NCI-H82 (cell line): Measurements from ENCODE around the gene KIRREL3.

Experiments used
- DNase-seq: peaks from one replicate; lab custom pipeline; 2025; lab: John Stamatoyannopoulos, UW

Gene KIRREL3

DNA sequence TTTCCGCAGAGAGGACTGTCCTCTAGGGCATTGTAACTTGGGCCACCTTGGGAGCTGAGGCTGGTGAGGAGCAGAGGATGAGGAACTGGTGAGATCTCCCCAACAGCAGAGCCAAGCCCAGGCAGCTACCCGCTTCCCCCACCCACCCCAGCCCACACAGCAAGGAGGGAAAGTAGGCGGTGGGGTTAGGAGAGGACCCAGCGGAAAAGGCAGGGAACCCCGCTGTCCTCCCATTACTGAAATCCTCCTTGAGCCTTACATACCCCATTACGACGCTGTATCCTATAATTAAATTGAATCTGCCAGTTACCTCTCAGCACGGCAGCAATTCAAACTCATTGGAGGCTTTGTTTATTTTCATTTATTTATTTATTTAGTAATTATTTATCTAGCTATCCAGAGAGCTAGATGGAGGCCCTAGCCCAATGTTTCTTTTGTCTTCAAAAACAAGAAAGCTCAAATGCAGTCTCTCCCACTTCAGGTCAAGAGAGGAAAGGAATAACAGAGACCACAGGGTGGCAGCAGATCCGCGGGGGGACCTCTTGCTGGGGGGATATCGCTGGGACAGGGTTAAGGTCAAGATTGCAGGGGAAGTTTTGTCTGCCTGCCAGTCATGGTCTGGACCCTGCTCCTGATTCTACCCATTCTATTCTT, 427.1 kb downstream of the KIRREL3 start:
- DNase-seq = peak; percentile 37

DNA sequence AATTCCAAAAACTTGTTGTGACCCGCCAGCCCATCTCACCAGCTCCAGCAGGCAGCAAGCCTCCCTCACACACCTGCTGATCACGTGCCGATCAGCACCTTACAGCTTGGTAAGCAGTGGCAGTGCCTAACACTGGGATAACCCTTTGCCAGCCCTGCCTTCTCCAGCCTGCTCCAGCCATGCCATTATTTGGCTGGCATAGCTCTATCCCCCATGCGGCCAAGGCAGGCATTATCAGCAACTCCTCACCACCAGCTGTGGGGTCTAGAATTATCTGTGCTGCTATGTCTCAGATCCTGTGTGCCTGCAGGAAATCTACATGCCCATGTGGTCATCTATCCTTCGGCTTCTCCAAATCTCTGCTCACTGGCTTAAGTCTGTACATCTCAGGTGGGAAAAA, 430.1 kb downstream of the KIRREL3 start:
- no peak for DNase-seq

DNA sequence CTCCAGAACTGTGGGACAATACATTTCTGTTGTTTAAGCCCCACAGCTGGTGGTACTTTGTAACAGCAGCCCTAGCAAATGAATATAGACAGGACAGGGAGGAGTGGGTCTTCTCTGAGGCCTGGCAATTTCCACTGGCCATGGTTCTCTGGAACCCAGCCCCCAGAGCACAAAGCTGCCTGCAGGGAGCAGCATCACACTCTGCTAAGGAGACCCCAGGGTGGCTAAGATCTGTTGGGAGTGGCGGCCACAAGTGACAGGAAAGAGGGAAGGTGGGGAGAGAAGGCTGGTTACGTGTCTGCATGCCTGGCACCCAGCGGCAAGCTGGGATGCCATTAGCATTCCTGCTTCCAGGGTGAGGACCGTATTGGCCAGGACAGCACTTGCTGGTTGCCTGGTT, 433.2 kb downstream of the KIRREL3 start:
- no peak for DNase-seq

DNA sequence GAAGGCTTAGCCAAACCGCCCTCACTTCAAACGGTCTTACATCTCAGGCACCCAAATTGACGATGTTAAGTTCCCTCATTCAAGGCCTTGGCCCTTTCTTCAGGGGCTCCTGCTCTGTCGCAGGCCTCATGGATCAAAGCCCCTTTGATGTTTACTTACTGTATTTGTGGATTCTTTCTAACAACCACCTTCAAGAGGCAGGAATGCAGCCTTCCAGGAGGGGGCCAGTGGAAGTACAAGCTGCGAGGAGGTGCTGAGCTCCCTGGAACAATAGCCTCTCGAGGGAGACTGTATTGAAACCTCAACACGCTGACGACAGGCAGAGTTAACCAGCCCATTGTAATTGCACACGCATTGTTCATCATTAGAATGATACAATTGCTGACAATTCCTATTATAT, 436.0 kb downstream of the KIRREL3 start:
- DNase-seq = no peak

DNA sequence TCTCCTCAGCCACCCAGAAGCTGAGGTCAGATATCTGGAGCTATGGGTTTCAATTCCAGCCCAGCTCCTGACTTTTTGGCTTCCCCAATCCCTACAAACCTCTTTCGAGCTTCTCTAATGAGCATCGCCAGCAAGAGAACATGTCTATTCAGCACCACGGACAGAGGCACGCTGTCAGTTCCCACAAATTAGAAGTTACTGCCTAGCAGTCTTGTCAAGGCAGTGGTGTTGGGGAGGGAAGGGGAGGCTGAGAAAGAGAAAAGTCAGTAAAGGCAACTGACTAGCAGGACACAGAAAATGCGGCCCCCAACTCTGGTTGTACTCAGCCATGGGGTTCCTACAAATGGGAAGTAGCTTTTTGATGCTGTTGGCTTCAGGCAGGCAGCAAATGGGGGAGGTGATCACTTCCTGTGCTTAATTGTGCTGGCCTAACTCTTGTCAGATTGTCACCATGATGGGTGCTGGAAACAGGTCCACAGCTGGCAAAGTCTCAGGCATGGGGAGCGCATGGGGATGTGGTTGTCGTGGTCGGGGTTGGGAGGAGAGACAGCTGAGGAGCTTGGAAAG, 439.2 kb downstream of the KIRREL3 start:
- DNase-seq = peak; percentile 29

DNA sequence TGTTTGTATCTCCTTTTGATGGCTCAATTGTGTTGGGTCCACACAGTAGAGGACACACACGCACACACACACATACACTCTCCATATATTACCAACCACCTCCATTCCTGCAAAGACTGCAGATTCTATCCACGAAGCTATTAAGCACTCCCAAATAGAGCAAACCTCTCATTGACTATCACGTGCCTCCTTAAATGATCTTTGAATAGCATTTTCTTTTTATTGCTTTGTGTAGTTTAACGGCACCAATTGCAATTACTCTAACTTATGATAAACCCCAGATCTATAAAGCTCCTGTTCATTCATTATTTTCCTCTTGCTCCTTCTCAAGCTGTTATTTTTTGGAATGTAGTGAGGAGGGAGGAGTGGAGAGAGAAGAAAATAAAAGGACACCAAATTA, 440.3 kb downstream of the KIRREL3 start:
- DNase-seq = no peak

DNA sequence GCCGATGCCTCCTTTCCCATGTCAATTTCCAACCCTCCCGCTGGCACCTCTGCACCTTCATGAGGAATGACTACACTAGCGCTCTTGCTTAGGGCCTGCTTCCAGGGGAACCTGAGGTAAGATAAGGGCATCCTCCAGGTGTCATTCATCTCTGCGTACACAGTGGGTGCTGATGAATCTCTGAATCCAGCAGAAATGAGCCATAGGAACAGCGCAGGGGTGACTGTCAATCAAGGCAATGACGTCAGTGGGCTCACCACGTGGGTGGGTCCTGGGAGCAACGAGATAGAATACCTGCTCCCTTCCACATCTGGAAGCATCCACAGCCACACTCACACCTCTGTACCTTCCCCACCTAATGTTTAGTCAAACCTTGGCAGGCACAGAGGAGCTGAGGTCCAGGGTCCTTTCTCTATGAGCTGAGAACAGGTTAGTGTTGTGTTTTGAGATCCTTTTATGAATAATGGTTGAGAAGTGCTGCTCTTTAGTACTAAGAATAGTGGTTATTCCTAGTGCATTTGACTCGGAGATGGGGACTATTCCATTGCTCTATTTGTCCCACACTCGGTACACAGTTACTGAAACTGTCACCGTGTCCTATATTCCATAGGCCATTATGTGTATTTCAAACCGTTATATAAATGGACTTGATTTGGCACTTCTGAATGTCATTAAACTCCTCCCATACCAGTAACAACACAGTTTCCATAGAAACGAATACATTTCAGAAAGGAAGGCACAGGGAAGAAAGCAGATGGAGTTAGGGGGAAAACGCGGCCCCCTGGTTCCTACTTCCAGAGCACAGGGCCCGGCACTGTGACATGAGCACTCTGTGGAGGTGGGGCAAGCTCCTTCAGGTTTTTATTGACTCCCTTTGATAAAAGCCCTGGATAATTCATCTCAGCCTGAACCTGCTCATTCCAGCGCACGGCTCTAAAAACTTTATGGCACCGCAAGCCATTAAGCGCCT, 451.7 kb downstream of the KIRREL3 start:
- no peak for DNase-seq

DNA sequence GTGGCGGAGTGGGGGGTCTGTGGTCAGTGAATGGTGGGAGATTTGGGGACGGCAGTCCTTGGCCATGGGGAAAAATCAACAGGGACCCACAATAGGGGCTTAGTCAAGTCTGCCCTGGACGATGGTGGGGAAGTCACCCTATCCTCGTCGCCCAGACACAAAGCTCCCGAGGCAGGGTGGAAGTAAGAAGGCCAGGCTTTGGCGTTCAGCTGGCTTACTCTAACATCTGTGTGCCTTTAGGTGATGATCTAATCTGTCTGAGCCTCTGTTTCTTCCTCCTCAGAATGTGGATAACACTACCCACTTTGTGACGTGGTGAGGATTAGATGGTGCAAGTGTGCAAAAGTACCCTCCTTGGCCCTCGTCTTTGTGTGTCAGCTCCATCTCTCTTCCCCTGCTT, 452.9 kb downstream of the KIRREL3 start:
- DNase-seq = peak; percentile 86

DNA sequence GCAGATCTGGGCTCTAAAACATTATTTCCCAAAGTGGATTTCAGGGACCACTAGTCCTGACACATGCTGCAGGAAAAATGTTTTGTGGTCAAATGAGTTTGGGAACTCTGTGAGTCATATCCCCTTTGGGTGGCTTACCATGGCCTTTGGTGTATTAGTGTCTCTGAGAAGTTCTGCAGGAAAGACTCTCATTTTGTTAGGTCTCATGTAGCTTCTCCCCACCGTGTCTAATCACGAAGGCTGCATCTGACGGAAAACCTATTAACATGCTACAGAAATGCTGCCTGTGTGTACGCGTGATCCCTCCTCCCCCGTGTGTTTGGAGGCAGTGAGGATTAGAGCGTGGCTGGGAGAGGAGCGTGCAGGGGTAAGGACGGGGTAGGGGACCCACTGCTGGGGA, 453.4 kb downstream of the KIRREL3 start:
- DNase-seq = peak; percentile 62

DNA sequence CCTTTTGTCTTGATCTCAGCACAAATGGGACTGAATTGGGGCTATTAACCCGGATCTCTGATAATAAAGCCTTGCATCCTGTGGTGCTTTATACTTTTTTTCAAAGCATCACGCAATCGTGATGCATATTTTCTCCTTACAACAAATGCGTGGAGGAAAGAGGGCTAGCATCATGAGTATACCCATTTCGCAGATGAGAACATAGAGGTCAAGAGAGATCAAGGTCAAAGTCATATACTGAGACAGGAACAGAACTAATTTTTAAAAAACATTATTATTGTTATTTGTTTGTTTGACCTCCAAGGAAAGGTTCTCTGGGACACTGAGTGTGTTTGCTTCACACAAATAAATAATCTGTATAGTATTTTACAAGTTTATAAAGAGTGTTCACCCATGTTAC, 453.9 kb downstream of the KIRREL3 start:
- no peak for DNase-seq

DNA sequence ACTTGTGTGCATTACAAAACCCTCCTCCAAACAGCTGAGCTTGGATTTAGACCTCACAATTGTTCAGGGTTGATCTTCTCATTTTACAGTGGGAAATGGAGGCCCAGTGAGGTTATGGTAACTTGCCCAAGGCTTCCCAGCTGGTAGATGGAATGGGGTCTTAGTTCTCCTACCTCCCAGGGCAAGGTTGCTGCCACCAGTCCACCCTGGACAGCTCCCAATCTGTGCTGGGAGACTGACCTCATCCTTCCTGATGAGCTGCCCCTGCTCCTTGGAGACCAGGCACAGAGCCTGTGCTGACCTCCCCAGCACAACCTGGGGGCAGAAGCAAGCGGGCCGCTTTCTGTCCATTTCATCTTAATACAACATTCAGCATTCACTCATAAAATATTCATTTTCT, 454.4 kb downstream of the KIRREL3 start:
- no peak for DNase-seq

DNA sequence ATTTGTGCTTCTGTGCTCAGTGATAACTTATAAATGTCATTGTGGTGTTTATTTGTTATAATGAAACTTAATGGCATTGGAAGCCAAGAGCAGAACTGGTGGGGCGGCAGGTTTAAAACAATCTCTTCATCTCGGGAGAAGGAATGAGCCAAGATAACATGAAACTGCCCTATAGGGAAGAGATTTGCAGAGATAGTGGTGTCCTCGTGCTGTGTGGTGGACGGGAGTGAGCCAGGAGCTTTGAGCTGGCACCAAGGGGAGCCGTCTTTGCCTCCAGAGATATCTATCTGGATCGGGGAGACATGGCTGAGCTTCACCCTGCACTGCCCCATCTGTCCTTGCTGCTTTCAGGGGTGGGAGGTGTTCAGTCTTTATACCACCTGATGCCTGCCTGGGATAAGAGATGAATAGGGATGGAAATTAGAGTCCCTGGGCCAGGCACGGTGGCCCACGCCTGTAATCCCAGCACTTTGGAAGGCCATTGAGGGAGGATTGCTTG, 455.5 kb downstream of the KIRREL3 start:
- peak; percentile 51 for DNase-seq

DNA sequence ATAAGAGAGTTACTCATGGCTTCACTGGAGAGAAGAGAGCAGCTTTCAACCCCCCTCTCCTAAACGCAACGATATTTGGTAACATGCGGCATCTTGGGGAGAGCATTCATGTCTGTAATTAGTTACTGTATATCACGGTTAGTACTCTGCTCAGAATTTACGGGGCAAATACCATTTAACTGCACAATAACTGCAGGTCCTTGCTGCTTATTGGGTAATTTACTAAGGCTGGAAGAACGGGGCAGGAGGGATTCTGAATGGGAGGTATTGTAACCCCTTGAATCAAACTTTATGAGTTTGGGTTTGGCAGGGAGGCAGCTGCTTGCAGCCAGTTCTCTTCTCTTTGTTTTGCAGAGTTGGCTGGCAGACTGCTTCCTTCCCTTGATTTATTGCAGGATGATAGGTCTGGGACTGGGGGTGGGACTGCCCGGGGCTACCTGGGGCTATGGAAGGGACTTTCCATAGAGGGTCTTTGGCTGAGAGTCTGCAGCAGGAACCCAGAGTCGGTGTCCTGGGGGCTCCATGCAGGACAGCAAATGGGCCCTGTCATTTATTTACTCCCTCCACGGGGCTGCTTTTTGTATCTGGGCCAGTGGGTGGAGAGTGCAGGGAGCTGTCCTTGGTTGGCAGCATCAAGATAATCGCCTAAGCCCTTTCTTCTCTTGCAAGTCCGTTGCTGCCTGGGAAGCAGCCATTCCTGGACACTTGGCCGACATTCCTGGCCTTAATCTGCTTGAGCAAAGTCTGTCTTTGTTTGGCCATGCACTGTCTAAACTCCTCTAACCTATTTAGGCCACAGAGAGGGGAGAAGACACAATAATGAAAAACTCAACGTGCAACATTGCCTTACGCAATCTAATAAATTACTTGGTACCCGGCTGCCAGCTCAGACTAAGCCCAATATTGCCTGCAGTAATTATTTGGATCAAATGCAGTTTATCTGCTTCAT, 456.2 kb downstream of the KIRREL3 start:
- DNase-seq = peak; percentile 71

DNA sequence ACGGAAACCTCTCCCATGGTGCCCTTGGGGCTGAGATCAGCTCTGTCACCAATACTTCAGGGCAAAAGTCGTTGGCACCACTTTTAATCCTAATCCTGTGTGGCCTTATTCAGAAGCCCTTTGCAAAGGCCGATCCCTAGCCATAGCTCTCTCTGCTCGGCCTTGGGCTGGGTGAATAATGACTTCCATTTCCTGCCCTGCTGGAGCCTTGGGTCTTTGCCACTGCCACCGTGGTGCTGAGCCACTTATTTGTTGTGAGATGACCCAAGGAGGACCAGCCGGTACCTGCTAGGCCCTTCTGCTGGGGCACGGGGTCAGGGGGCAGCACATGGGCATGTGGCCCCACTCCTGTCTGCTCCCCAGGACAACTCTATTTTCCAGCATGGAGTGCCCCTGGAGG, 456.9 kb downstream of the KIRREL3 start:
- no peak for DNase-seq

DNA sequence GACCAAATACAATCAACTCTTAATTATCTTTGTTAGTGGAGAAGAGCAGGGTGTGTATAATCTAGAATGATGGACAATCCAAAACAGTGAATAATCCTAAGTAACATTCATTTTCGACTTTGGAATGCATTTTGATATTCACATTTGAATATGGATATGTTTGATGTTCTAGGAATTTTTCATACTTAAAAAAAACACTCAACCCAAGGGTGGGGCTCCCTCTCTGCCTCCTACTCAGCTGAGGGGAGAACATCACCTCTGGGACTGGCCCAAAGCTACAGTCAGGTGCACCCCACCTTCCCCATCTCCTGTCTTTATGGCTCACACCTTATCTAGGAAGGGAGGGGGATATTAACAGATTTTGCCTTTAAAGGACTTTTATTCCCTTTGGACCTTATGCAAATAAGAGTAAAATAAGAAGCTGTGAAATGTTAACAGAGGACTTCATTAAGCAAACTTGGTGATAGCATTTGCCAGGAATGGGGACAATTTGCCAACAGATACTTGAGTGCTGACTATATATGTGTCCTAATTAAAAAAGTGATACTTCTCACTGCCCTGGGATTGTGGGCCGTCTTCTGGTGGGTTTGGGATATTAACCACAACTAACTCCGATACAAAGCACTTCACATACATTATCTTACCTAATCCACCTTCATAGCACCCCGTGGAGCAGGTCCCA, 458.1 kb downstream of the KIRREL3 start:
- no peak for DNase-seq

DNA sequence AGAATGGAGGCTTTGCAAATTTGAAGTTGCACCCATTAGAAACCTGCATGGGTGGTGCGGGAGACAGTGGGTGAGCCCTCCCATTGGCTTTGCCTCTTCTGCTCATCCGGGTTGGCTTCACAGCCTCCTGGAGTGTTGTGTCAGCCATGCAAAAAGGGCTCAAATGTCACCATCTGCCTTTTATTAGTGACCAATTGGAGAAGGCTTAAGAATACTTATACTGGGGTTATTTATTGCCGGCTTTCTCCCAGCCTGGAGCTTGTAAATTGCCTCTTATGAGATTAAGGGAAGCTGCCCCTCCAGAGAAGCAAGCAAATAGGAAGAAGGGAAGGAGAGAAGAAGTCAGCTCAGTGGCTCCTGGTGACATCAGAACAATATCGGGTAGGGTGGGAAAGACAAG, 462.5 kb downstream of the KIRREL3 start:
- DNase-seq = peak; percentile 97

DNA sequence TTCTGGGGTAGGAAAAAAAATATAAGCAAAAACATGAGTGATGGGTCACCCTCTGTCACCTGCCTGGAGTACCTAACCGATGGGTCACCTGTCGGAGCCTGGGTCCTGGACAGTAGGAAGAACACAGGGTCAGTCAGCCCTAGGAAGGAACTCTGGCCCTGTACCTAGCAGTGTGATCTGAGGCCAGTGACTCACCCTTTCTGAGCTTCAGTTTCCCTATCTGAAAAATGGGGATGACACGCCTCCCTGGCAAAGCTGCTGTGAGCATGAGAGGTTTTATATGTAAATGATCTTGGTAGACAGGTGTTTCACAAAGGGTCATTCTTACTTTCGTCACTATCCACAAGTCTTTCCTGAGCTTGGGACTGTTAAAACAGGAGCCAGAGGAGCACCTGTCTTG, 463.1 kb downstream of the KIRREL3 start:
- no peak for DNase-seq

DNA sequence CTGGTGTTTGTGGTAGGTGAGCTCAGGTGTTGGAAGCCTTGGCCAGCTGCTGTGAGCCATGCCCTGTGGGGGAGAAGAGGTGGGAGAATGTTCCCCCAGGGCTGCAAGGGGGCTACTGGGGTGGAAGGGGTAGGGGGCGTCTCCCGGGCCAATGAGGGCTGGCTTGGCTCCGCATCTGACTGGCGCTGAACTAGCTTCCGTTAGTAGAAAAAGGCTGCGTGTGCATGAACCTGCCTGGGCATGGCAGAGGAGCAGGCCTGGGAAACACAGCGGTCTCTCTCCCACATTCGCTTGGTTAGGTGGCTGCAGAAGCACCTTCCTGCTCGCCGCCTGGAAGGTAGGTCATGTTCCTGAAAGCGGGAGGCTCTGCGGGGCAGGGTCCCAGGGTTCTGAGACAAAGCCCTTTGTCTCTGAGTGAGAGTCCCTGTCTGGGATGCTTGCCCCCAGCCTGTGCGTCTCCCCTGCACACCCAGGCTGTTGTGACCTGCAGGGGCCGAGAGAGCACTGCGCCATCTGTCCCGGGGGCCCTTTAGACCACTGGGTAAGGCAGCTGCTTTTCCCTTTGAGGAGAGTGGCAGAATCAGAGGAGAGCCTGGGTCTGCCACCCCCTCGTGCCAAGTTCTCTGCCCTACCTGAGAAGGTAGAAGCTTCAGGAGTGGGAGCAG, 466.3 kb downstream of the KIRREL3 start:
- no peak for DNase-seq

DNA sequence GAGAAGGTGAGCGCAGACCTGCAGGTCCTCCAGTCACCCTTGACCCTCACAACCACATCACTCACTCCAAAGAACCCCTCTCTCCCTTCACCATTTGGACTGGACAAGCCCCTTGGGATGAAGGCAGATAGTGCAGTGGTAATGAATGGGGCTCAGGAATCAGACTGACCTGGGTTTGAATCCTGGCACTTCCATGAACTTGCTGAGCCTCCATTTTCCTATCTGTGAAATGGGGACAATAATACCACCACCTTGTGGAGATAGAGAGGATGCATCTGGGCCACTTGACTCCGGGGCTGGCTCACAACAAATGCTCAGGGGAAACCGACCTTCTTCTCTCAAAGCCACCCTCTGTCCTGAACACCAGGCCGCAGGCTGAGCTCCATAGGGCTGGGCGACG, 467.0 kb downstream of the KIRREL3 start:
- DNase-seq = no peak

DNA sequence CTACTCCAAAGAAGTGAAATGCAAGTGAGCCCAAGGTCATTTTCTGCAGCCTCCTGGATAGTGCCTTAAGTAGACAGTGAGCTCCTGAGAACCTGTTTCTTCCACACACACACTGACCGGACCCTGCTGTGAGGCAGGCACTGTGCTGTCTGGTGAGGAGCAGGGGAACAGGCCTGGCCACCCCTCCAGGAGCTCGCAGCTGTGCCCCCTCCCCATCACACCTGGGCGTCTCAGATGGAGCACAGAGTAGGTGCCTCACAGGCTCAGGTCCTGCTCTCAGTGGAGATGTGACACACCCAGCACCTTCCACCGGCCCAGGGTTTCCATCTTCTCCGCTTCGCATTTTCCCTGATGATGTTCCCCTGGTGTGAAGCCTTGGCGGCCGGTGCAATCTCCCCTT, 470.2 kb downstream of the KIRREL3 start:
- no peak for DNase-seq

DNA sequence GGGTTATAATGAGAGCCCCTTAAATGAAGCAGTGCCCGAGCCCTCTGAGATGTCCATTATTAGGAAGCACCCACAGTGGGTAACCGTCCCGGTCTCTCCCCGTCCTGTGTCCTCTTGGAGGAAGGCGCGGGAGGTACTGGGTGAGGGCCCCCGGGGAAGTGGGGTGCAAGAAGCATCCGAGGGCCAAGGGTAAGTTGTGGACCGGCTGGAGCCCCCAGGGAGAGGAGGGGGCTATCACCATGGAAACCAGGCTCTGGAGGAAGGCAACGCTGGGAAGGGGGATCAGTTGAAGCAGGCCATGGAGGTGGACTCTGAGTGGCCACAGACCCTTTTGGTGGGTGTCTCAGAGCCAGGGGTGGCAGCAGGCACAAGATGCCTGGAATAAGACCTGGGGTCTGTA, 471.5 kb downstream of the KIRREL3 start:
- DNase-seq = no peak
